ENCODE results near the gene ISG15. TPM values are rescaled to one million over a fixed set of nuclear protein-coding genes. Genes with fewer than 3 reads are reported as not detected.
"Not testable (repeated sequence)": the region's sequence is repeated elsewhere in the genome, so short reads cannot be mapped to it uniquely, and the experiment has no call there.

The ISG15 gene
- total and polyA plus RNA-seq, 12 donors = 9.8 to 186 (median 29.1) TPM

DNA sequence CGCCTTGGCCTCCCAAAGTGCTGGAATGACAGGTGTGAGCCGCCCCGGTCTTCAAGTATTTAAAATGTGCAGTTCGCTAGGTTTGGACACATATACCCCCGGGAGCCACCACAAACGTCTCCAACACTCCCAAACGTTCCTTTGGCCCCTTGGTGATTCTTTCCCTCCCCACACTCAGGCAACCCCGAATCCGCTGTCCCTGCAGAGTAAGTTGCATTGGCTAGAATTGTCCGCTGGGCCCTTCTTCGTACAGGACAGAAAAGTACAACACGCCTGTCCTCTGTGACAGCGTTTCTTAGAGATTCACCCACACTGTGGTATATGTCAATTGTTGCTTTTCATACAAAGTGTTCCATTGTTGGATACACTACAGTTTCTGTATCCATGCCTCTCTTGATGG, 28.2 kb upstream of the ISG15 start:
- Histone ChIP-seq H3K9me3 (peaks cover 0 to 5% (median 0%) of the 10 kb centered on the region in 11 donors), H3K27me3 (peaks cover 0 to 31% (median 7%) of the 10 kb centered on the region in 7 donors), H3K4me1 (peaks cover 0 to 30% (median 3%) of the 10 kb centered on the region in 9 donors), H3K27ac (no peak overlapping the region), H3K36me3 (no peaks in the 10 kb centered on the region), H3K4me3 (no peak overlapping the region)
- WGBS, 2 donors = 76 to 77% methylated on average over 13 of the region's 13 CpGs
- TF ChIP-seq, protein P1, sequence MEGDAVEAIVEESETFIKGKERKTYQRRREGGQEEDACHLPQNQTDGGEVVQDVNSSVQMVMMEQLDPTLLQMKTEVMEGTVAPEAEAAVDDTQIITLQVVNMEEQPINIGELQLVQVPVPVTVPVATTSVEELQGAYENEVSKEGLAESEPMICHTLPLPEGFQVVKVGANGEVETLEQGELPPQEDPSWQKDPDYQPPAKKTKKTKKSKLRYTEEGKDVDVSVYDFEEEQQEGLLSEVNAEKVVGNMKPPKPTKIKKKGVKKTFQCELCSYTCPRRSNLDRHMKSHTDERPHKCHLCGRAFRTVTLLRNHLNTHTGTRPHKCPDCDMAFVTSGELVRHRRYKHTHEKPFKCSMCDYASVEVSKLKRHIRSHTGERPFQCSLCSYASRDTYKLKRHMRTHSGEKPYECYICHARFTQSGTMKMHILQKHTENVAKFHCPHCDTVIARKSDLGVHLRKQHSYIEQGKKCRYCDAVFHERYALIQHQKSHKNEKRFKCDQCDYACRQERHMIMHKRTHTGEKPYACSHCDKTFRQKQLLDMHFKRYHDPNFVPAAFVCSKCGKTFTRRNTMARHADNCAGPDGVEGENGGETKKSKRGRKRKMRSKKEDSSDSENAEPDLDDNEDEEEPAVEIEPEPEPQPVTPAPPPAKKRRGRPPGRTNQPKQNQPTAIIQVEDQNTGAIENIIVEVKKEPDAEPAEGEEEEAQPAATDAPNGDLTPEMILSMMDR (IDR thresholded peaks at IDR 0.05) = no peak
- DNase-seq (no peak), ATAC-seq (no peak)
- intact Hi-C loops (cut with DNase I) = loop anchor here in 5 of 10 donors (1.0 to 2.0 kb wide), 2 partner anchors 78 kb away; no protein-coding TSS in a partner anchor

DNA sequence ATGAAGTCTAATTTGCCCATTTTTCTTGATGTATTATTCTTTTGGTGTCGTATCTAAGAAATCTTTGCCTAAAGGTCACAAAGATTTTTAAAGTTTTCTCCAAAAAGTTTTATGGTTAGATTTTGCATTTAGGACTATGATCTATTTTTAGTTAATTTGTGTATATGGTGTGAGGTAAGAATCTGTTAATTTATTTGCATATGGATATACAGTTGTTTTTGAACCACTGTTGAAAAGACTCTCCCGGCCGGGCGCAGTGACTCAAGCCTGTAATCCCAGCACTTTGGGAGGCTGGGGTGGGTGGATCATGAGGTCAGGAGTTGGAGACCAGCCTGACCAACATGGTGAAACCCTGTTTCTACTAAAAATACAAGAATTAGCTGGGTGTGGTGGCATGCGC, 25.2 kb upstream of the ISG15 start:
- H3K4me1 ChIP-seq = peaks cover 0 to 13% (median 0%) of the 10 kb centered on the region in 9 donors
- H3K27me3 ChIP-seq = peaks cover 0 to 32% (median 2%) of the 10 kb centered on the region in 7 donors
- H3K36me3 ChIP-seq; H3K27ac ChIP-seq; ATAC-seq; H3K4me3 ChIP-seq; intact Hi-C loops (cut with DNase I); DNase-seq: not testable (repeated sequence)
- peaks cover 0 to 19% (median 4%) of the 10 kb centered on the region in 11 donors for H3K9me3 ChIP-seq
- WGBS, 2 donors = 85 to 89% methylated on average over 5 of the region's 5 CpGs

DNA sequence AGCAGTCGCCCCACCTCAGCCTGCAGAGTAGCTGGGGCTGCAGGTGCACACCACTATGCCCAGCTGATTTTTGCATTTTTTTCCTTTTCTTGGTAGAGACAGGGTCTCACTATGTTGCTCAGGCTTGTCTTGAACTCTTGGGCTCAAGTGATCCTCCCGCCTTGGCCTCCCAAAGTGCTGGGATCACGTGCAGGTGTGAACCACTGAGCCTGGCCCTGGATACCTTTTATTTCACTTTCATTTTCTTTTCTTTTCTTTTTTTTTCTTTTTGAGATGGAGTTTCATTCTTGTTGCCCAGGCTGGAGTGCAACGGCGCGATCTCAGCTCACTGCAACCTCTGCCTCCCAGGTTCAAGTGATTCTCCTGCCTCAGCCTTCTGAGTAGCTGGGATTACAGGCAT, 22.0 kb upstream of the ISG15 start:
- Histone ChIP-seq H3K9me3 (peaks cover 0 to 19% (median 4%) of the 10 kb centered on the region in 11 donors), H3K27me3 (peaks cover 0 to 33% (median 0%) of the 10 kb centered on the region in 7 donors)
- WGBS, 2 donors = 90 to 95% methylated on average over 6 of the region's 6 CpGs
- intact Hi-C loops (cut with DNase I) = loop anchor here in 1 of 10 donors (5.0 kb wide), 1 partner anchor 36 kb away; no protein-coding TSS in a partner anchor
- H3K36me3 ChIP-seq, H3K4me3 ChIP-seq, H3K27ac ChIP-seq, H3K4me1 ChIP-seq, ATAC-seq, DNase-seq: not testable (repeated sequence)

DNA sequence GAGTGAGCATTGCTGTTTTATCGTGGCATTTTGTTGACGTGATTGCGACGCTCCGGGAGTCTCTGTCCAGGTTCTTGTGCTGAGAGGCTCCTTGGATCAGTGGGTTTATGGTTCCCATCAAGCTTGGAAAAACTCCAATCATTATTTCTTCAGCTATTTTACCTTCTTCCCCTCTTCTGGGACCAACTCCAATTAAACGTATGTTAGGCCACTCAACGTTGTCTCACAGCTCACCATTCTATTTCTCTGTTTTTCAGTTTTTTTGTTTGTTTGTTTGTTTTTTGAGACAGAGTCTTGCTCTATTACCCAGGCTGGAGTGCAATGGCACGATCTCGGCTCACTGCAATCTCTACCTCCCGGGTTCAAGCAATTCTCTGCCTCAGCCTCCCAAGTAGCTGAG, 21.4 kb upstream of the ISG15 start:
- no peaks in the 10 kb centered on the region for H3K36me3 ChIP-seq
- intact Hi-C loops (cut with DNase I) = loop anchor here in 1 of 10 donors (5.0 kb wide), 1 partner anchor 35 kb away; no protein-coding TSS in a partner anchor
- TF ChIP-seq, protein P1 (IDR thresholded peaks at IDR 0.05) = no peak
- peaks cover 0 to 19% (median 4%) of the 10 kb centered on the region in 11 donors for H3K9me3 ChIP-seq
- H3K4me3 ChIP-seq = no peak overlapping the region
- WGBS, 2 donors = 95 to 96% methylated on average over 10 of the region's 10 CpGs
- no peak overlapping the region for H3K27ac ChIP-seq
- H3K27me3 ChIP-seq = peaks cover 0 to 36% (median 0%) of the 10 kb centered on the region in 7 donors
- ATAC-seq (no peak), DNase-seq (no peak)
- H3K4me1 ChIP-seq = peaks cover 0 to 3% (median 0%) of the 10 kb centered on the region in 9 donors

DNA sequence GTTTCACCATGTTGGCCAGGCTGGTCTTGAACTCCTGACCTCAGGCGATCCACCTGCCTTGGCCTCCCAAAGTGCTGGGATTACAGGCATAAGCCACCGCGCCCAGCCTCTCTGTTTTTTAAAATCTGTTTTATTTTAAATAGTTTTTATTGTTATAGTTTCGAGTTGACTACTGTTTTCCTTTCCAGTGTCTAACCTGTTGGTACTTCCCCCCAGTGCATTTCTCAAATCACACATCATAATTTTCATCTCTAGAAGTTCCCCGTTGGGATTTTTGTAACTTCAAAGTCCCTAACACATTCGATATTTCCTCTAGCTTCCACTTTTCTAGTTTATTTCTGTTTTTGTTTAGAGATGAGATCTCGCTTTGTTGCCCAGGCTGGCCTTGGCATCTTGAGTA, 20.9 kb upstream of the ISG15 start:
- Histone ChIP-seq H3K4me1 (peaks cover 0 to 7% (median under 1%) of the 10 kb centered on the region in 9 donors), H3K9me3 (peaks cover 0 to 19% (median 4%) of the 10 kb centered on the region in 11 donors), H3K27me3 (peaks cover 0 to 40% (median 0%) of the 10 kb centered on the region in 7 donors), H3K27ac (no peak overlapping the region), H3K36me3 (peaks cover 0 to under 1% (median 0%) of the 10 kb centered on the region in 9 donors), H3K4me3 (no peak overlapping the region)
- ATAC-seq (no peak), DNase-seq (no peak)
- TF ChIP-seq, protein P1 (IDR thresholded peaks at IDR 0.05) = no peak
- 93% methylated on average over 7 of the region's 7 CpGs for WGBS, 2 donors
- intact Hi-C loops (cut with DNase I) = loop anchor here in 1 of 10 donors (5.0 kb wide), 1 partner anchor 35 kb away; no protein-coding TSS in a partner anchor

Measured in heart right ventricle (tissue), 16 donors.